ENCODE results near the gene DFFA. TPM values are rescaled to one million over a fixed set of nuclear protein-coding genes. Genes with fewer than 3 reads are reported as not detected.

DFFA gene
- total and polyA plus RNA-seq, 9 of the 15 experiments (the other 6 are each of a cell fraction or from before 2014, with no cell fraction given) = 39.6 to 74.8 (median 59.2) TPM

GRCh38 chr1:10474613-10475507 lies 2.5 kb upstream of the DFFA start, which contains the start of gene PEX14 (continued):
- TF ChIP-seq MNT (conservative IDR thresholded peaks at IDR 0.05) (peak; percentile 74 to 82), SIN3B (IDR thresholded peaks at IDR 0.05; ENCODE audit: low read depth) (peak; percentile 91), CREM (IDR thresholded peaks at IDR 0.05; ENCODE audit: low read depth) (peak; percentile 81), ZBTB8A (IDR thresholded peaks at IDR 0.05; ENCODE audit: partially characterized antibody) (no peak), CBX8 (IDR thresholded peaks at IDR 0.05; ENCODE audit: borderline replicate concordance, extremely low read depth, low read depth, low read length, poor library complexity, severe bottlenecking) (no peak), SAP30 (IDR thresholded peaks at IDR 0.05; ENCODE audit: borderline replicate concordance, insufficient read depth, low read depth, low read length, poor library complexity, severe bottlenecking) (peak; percentile 41), ZNF444 (CRISPR knock-in tag; IDR thresholded peaks at IDR 0.05) (no peak), STAT6 (CRISPR knock-in tag; IDR thresholded peaks at IDR 0.05) (no peak), SIX5 (IDR thresholded peaks at IDR 0.05; ENCODE audit: borderline replicate concordance in 1 of 2, insufficient read depth in 1 of 2, low read depth in 1 of 2, low read length in 2 of 2) (peak in 1 of 2 experiments; percentile 51; a peak in 2 of 4 replicates), ZNF232 (CRISPR knock-in tag; IDR thresholded peaks at IDR 0.05) (no peak), NEUROD1 (IDR thresholded peaks at IDR 0.05; ENCODE audit: borderline replicate concordance, low read depth, low read length, partially characterized antibody) (peak; percentile 86), NKRF (IDR thresholded peaks at IDR 0.05; ENCODE audit: borderline replicate concordance) (peak; percentile 51; the same call in 1 of the 2 replicates), ZMIZ1 (IDR thresholded peaks at IDR 0.05; ENCODE audit: low read depth in 2 of 2, low read length in 2 of 2) (peak; percentile 67 to 97; a peak in 3 of 4 replicates)

Measured in K562 (cell line).